Measurements from ENCODE around the gene TUFT1.
"Not testable (repeated sequence)": the region's sequence is repeated elsewhere in the genome, so short reads cannot be mapped to it uniquely, and the experiment has no call there.

Gene TUFT1

DNA sequence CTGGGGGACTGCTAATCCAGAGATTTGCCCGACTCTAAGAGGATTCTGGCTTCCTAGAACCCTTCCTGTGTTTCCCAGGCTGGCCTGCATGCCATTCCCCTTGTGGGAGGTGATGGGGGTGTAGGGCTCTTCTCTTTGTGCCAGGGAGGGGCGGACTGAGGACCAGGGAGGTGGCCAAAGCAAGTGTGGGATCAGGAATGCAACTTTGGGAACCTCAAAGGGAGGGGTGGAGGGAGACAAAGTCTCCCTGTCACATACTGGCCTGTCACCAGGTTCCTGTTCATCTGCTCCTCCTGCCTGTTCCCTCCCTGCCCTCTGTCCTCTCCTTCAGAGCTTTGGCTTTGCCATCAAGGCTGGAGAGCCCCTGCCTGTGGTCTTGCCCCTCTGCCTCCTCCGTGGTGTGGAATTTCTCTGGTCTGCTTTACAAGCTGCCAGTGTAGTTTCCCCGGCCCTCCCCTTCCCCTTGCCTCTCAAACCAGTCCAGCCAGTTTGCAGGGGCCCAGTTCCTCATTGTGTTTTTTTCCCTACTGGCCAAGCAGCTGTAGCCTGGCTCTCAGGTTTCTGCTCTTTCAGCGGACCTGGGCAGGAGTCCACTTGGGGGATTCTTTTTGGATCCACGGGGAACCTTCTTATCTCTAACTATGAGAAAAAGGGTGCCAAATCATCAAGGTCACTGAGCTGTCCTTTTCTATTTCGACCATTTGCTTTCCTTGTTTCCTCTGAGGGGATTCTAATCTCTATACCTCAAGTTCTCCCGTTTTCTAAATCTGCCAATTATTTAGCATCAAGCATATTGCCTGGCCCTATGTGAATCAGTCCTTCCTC lies 27.1 kb upstream of the TUFT1 start:
- no peak for DNase-seq (ENCODE audit: low read depth, low spot score)

- DNase-seq (ENCODE audit: low read depth, low spot score): no peak
These were observed 26.4 kb upstream of the TUFT1 start for GRCh38 chr1:151513626-151514121.

DNA sequence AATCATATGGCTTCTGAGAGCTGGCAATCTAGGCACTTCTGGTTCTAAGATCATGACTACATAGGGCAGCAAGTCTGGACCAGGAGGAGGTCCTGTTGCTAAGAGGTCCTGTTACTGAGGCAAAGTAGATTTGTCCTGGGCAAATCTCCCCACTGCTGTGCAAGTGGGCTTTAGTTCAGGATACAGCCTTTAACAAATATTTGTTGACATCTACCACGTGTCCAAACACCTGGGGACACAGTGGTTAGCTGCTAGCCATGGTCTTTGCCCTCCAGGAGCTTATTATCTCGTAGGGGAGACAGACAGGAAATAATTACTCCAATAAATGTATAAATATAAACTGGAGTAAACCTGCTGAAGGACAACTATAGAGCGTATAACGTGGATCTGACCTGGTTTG lies 25.7 kb upstream of the TUFT1 start:
- DNase-seq (ENCODE audit: low read depth, low spot score): no peak

DNA sequence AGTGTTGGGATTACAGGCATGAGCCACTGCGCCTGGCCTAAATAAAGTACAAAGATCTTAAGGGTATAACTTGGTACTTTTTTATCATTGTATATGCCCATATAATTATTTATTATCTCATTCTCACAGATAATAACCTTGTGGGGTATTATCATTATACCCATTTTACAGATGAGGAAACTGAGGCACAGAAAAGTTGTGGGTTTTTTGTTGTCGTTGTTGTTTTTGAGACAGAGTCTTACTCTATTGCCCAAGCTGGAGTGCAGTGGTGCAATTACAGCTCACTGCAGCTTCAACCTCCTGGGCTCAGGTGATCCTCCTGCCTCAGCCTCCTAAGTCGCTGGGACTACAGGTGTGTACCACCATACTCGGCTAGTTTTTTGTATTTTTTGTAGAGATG lies 24.8 kb upstream of the TUFT1 start:
- DNase-seq (ENCODE audit: low read depth, low spot score): no peak

DNA sequence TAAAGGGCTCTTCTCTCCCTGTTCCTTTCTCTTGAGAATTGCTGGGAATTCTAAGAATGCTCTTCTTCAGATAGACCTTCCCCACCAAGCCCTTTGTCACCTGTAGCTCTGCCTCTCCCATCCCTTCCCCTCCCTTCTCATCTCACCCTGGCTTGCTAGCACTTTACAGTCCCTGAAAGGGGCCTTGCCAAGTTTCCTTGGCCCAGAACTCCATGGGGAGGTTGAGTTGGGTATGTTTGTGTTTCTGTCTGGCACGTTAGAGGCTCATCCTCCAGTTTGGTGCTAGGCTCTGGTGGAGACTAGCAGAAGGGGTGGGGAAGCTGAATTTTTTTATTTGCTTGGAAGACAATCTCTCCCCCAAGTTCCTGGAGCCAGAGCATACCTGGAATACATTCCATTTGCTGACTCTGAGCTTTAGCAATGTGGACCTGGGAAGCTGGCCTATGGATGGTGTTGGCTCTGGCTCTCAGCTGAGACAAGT lies 24.0 kb upstream of the TUFT1 start:
- DNase-seq (ENCODE audit: low read depth, low spot score): no peak

- no peak for DNase-seq (ENCODE audit: low read depth, low spot score)
These were observed 21.7 kb upstream of the TUFT1 start for GRCh38 chr1:151518431-151518830.

DNA sequence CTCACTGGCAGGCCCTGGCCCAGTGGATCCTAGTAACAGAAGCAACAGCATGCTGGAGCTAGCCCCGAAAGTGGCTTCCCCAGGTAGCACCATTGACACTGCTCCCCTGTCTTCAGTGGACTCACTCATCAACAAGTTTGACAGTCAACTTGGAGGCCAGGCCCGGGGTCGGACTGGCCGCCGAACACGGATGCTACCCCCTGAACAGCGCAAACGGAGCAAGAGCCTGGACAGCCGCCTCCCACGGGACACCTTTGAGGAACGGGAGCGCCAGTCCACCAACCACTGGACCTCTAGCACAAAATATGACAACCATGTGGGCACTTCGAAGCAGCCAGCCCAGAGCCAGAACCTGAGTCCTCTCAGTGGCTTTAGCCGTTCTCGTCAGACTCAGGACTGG lies 21.2 kb upstream of the TUFT1 start:
- DNase-seq (ENCODE audit: low read depth, low spot score): no peak

GRCh38 chr1:151519667-151520066 lies 20.4 kb upstream of the TUFT1 start:
- no peak for DNase-seq (ENCODE audit: low read depth, low spot score)

DNA sequence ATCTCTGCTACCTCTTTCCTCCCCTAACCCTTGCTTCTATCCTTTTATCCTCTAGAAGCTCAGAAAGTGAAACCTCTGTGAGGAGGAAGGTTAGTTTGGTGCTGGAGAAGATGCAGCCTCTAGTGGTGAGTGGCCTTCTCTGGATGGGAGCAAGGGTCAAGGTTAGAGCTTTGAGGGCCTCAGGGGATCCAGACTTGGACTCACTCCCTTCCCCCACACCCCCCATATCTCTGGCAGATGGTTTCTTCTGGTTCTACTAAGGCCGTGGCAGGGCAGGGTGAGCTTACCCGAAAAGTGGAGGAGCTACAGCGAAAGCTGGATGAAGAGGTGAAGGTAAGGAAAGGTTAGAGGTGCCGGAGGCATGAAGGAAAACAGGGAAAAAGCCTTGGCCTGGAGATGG lies 19.8 kb upstream of the TUFT1 start:
- no peak for DNase-seq (ENCODE audit: low read depth, low spot score)

GRCh38 chr1:151522427-151522826 lies 17.7 kb upstream of the TUFT1 start:
- DNase-seq (ENCODE audit: low read depth, low spot score): not testable (repeated sequence)

GRCh38 chr1:151523326-151523725 lies 16.8 kb upstream of the TUFT1 start:
- no peak for DNase-seq (ENCODE audit: low read depth, low spot score)

DNA sequence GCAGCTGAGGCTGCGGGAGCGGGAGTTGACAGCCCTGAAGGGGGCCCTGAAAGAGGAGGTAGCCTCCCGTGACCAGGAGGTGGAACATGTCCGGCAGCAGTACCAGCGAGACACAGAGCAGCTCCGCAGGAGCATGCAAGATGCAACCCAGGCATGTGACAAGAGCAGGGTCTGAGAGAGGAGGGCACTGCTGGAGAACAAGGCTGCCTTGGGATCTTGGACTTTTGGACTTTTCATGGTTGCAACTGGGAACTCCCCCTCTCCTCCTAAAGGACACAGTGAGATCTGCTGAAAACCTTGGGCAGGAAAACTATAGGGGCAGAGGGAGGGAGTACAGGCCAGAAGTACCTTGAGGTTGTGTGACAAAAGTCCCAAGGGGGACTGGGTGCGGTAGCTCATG lies 15.4 kb upstream of the TUFT1 start:
- no peak for DNase-seq (ENCODE audit: low read depth, low spot score)

- no peak for DNase-seq (ENCODE audit: low read depth, low spot score)
These were observed 13.2 kb upstream of the TUFT1 start for GRCh38 chr1:151526735-151527525.

DNA sequence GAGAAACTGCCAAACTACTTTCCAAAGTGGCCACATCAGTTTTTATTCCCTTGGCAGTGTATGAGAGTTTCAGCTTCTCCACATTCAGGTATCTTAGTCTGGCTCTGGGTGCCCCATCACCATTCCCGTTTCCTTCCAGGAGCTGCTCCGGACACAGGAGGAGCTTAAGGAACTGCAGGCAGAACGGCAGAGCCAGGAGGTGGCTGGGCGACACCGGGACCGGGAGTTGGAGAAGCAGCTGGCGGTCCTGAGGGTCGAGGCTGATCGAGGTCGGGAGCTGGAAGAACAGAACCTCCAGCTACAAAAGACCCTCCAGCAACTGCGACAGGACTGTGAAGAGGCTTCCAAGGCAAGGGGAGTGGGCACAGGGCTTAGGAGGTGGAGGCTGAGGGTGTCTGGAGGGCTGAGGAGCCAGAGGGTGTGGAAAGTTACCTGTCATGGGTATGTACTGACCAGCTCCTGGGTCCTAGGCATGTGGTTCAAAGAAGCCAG lies 10.9 kb upstream of the TUFT1 start:
- DNase-seq (ENCODE audit: low read depth, low spot score): no peak

DNA sequence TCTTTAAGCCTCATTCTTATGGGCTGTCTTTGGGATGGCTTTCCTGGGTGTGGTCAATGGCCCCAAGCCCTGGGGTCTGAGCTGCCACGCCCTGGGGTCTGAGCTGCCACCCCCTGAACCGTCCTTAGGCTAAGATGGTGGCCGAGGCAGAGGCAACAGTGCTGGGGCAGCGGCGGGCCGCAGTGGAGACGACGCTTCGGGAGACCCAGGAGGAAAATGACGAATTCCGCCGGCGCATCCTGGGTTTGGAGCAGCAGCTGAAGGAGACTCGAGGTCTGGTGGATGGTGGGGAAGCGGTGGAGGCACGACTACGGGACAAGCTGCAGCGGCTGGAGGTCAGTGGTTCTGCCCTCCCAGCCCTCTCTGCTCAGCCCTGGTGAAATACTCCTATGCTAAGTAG lies 10.3 kb upstream of the TUFT1 start:
- no peak for DNase-seq (ENCODE audit: low read depth, low spot score)

DNA sequence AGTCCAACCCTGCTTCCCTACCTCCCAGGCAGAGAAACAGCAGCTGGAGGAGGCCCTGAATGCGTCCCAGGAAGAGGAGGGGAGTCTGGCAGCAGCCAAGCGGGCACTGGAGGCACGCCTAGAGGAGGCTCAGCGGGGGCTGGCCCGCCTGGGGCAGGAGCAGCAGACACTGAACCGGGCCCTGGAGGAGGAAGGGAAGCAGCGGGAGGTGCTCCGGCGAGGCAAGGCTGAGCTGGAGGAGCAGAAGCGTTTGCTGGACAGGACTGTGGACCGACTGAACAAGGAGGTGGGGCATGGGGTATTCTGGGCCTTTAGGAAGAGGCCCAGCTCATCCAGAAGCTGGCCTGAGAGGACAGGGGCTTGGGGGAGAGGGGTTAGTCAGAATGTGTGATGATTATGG lies 9.6 kb upstream of the TUFT1 start:
- DNase-seq (ENCODE audit: low read depth, low spot score): no peak

GRCh38 chr1:151533870-151534269 lies 6.2 kb upstream of the TUFT1 start:
- no peak for DNase-seq (ENCODE audit: low read depth, low spot score)

DNA sequence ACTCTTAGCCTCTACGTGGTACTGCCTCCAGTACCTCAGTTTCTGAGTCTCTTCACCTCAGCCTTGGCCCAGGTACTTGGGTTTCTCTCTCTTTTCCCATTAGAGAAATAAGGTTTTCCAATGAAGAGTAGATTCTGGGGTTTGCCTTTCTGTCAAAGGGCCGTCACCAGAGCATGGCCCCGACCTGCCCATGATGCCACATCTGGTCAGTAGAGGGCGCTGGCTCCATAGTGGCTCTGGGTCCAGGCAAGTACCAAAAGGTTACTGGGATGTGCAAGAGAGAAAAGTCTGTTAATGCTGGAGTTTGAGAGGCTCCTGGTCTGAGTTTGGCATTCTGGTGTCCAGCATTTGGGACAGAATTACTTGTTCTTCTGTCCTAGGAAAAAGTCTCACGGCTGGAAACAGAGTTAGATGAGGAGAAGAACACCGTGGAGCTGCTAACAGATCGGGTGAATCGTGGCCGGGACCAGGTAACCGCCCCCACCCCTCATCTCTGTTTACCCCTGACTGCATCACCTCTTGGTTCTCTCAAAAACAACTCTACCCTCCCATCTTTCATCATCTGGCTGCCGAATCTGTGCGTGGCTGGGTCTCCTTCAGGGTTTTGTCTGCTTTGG lies 5.3 kb upstream of the TUFT1 start:
- peak; percentile 49 for DNase-seq (ENCODE audit: low read depth, low spot score)

DNA sequence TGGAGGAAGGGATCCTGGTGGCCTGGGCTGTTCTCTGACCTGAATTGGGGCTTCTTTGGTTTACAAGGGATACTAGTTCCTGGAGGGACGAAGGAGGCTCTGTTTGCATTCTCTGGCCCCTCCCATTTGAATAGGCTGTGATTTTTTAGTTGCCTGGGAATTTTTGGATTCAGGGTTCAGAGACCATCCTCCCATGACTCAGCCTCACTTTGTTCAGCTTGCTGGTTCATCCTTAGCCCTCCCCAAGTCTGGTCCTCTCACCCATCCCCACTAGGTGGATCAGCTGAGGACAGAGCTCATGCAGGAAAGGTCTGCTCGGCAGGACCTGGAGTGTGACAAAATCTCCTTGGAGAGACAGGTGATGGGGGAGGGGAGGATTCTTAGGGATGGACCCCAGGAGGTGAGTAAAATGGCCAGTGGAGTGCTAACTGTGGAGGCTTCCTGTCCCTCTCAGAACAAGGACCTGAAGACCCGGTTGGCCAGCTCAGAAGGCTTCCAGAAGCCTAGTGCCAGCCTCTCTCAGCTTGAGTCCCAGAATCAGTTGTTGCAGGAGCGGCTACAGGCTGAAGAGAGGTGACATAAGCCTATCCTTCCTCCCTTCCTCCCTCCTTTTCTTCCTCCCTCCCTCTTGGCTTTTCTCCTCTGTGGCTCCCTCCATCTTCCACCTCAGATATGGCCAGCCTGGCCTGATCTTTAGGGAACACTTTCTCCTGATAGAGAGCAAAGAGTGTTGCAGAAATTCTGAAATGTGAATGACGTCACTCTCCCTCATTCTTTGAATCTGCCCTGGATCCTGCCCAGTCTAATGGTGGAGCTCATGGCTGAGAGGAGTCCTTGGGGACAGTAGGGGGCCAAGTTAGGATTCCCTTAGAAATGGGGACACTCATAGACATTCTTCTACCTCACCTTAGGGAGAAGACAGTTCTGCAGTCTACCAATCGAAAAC lies 4.5 kb upstream of the TUFT1 start:
- DNase-seq (ENCODE audit: low read depth, low spot score): no peak

DNA sequence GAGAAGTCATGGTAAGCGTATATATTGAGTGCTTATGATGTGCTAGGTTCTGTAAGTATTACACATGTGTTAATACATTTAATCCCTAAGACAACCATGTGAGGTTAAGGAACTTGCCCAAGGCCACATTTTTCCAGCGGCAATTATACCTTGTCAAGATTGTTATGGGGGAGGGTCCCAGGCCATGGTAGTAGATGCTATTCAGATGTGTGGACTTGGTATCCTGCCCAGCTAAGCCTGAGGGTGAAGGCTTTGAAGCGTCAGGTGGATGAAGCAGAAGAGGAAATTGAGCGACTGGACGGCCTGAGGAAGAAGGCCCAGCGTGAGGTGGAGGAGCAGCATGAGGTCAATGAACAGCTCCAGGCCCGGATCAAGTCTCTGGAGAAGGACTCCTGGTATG lies 3.6 kb upstream of the TUFT1 start:
- no peak for DNase-seq (ENCODE audit: low read depth, low spot score)

GRCh38 chr1:151537112-151537511 lies 3.0 kb upstream of the TUFT1 start:
- DNase-seq (ENCODE audit: low read depth, low spot score): no peak

All from activated naive CD8-positive, alpha-beta T cell treated with anti-CD3 and anti-CD28 coated beads, Interleukin-2, amount 50 U/mL, for 16 hours (primary cell).